GM21390 (cell line): ENCODE data around the gene DBN1.
A peak's percentile ranks its signal among the peaks of the same experiment; 100 is the strongest.

ENCODE experiments used
- ATAC-seq: cut with Tn5 transposase; IDR thresholded peaks from one replicate; pipeline ENCODE4 v1.9.1; 2021; ENCODE audit not compliant: unreplicated experiment

The DBN1 gene

DNA sequence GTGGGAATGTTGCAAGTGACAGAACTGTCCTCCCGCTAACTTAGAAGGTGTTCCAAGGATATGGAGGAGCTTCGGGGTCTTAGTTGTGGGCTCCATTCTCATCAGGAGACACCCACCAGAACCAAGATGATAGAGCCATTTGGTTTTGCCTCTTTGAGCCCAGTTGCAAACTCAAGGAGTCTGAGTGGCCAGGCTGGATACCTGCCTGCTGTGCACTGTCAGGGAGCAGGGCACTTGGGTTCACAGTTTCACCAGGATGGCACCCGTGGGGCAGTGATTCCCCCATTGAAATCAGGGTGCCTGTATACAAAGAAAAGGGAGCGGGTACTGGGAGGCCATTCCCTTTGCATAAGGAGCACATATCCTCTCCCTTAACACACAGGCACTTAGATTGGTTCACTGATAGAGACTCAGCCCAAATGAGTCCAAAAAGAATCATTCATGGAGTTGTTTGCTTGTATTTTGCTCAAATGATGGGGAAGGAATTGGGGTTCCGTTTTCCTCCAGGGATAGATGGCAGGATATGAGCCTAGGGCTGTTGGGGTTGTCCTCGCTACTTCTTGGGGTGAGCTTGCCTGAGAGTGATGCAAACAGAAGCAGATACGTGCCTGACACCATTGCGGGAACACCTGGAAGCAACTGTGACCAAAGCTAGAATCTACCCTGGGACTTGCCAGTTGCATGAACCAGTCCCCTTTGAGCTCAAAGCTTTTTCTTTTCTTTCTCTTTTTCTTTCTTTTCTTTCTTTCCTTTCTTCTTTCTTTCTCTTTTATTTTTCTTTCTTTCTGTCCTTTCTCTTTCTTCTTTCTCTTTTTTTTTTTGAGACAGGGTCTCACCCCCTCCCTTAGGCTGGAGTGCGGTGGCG is 28.1 kb downstream of the DBN1 start:
- no peak for ATAC-seq

GRCh38 chr5:177444106-177445051 is 29.1 kb downstream of the DBN1 start:
- no peak for ATAC-seq

GRCh38 chr5:177443144-177443983 is 30.1 kb downstream of the DBN1 start:
- ATAC-seq = no peak

DNA sequence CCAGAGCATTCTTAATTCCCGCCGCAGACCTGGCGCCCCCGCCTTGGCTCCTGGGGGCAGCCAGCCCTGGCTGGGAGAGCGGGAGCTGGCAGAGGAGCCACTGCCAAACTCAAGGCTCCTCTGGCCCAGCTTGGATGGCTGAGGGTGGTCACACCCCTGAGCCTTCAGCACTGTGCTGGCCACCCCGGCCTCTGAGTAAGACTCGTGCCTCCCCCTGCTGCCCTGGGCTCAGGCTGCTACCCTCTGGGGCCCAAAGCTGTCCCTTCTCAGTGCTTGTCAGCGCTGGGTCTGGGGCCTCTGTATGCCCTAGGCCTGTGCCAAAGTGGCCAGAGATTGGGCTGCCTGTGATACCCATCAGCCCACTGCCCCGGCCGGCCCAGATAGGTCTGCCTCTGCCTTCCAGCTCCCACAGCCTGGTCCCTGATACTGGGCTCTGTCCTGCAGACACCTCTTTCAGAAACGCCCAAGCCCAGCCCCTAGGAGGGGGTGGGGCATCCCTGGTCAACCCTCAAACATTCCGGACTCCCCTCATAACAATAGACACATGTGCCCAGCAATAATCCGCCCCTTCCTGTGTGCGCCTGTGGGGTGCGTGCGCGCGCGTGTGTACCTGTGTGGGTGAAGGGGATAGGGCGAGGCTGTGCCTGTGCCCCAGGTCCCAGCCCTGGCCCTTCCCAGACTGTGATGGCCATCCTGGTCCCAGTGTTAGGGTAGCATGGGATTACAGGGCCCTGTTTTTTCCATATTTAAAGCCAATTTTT is 31.2 kb downstream of the DBN1 start:
- ATAC-seq = no peak

DNA sequence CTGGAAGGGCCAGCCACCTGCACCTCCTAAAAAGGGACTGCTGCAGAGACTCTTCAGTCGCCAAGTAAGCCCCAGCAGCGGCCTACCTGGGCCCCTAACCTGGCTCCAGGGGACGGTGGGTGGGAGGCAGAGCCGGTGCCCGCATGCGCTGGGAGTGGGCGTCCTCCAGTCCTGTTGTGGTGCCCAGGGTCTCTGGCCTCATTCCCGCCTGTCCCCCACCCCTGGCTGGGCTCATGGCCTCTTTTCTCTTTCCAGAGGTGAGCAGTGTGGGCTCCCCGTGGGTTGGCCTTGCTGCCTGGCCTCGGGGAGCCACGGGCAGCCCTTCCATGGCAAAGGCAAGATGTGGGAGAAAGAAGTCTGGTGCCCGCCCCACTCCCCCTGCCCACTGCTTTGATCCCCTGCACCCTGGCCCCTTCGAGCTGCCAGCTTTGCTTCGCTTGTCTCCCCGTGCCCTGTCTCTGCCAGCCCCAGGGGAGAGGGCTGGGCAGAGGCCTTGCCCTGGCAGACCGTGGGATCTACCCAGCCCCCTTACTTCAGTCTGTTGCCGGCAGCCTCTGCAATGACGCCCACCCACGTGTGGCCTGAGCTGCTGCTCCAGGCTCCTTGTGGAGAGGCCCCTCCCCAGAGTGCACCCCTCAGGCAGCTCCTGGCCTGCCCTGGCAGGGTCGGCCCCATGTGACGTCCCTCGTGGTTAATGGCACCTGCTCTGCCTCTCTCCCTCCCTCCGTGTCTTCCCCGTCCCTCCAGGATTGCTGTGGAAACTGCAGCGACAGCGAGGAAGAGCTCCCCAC is 32.2 kb downstream of the DBN1 start:
- no peak for ATAC-seq

GRCh38 chr5:177440211-177440989 is 33.0 kb downstream of the DBN1 start:
- no peak for ATAC-seq

DNA sequence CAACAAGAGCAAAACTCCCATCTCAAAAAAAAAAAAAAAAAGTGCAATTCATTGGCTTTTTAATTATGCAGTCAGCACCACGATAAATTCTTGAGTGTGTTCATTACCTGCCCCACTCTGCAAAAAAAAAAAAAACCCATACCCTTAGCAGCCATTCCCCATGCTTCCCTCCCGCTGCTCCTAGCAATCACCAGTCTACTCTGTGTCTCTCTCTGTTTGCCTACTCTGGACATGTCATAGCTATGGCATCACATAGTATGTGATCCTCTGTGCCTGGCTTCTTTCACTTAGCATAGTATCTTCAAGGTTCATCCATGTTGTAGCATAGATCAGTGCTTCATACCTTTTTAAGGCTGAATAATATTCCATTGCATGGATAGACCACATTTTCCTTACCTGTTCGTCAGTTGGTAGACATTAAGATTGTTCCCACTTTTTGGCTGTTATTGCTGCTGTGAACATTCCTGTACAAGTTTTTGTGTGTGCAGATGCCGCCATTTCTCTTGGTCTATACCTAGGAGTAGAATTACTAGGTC is 33.8 kb downstream of the DBN1 start:
- no peak for ATAC-seq

- no peak for ATAC-seq
Measured at GRCh38 chr5:177438468-177438867, 35.0 kb downstream of the DBN1 start.

- ATAC-seq = no peak
Measured at GRCh38 chr5:177437623-177438022, 35.8 kb downstream of the DBN1 start.

DNA sequence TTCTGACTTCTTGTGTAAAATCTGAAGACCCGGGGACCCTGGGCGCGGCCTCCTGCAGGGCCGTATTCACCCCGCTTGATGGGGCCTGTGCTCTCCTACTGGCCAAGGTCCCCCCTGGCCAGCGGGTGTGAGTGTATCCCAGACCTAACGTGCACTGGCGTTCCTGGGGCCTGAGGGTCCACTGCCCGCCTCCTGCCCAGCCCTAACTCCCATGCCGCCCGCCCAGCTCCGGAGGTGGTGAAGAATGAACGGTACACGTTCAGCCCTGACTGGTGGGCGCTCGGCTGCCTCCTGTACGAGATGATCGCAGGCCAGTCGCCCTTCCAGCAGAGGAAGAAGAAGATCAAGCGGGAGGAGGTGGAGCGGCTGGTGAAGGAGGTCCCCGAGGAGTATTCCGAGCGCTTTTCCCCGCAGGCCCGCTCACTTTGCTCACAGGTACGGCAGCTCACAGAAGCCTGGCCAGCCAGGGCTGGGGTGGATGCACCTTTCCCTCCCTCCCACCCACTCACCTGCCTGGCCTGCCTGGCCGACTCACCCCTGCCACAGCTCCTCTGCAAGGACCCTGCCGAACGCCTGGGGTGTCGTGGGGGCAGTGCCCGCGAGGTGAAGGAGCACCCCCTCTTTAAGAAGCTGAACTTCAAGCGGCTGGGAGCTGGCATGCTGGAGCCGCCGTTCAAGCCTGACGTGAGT is 37.4 kb downstream of the DBN1 start:
- ATAC-seq = no peak

DNA sequence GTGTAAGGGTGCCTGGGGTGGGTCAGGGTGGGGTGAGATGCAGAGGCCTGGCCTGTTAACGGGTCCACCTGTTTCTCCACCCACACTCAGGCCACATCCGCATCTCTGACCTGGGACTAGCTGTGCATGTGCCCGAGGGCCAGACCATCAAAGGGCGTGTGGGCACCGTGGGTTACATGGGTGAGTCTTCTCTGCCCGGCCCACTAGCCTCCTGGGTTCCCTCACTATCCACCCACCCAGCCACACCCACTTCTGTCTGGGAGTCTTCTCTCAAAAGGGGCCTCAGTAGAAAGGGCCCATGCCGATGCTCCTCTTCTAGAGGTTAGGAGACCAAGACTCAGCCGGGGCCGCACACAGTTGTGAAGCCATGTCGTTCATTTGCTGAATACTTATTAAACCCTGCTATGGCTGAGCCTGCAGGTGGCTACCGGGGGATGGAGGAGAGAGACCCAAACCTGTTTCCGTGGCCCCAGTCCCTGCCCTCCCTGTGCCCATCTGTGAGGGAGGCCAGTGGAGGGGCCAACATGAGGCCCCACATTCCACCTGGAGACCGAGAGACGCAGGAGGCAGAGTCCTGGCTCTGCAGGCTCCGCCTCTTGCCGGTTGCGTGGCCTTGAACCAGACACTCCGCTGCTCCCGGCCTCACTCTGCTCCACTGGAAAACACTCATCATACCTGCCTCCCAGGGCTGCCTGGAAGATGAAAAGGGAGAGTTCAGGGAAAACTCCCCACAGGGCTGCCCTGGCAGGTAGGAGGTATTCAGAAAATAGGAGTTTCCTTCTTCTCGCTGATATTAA is 38.3 kb downstream of the DBN1 start:
- ATAC-seq = no peak

DNA sequence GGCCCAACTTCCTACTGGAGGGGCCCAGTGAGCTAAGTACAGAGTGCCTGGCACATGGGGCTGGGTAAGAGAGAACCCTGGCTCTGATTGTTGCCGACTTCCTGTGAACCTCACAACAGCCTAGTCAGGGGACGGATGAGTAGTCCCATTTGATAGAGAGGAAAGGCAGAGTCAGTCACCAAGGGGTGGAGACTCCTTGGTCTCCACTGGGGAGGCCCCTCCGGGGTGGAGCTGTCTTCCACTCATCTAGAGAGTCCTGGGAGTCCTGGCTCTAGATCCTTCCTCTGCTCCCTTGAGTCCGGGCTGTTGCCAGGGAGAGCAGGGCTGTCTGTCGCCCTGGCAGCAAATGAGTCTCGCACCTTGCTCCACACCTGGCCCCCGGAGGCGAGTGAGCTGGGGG is 39.0 kb downstream of the DBN1 start:
- ATAC-seq = no peak

GRCh38 chr5:177433658-177434217 is 39.7 kb downstream of the DBN1 start:
- no peak for ATAC-seq

- ATAC-seq = no peak
Measured at GRCh38 chr5:177432839-177433657, 40.4 kb downstream of the DBN1 start.

GRCh38 chr5:177432143-177432838 is 41.1 kb downstream of the DBN1 start:
- peak; percentile 1 for ATAC-seq
